NCI-H2227 (cell line): Measurements from ENCODE around the gene NEK10.
A peak's percentile ranks its signal among the peaks of the same experiment; 100 is the strongest.

ENCODE experiments used
- DNase-seq: peaks from one replicate; lab custom pipeline; 2025; ENCODE audit not compliant: unreplicated experiment; lab: John Stamatoyannopoulos, UW

The NEK10 gene

GRCh38 chr3:27184261-27184660 is 184.9 kb downstream of the NEK10 start:
- DNase-seq = no peak

- no peak for DNase-seq
These were observed 192.9 kb downstream of the NEK10 start for GRCh38 chr3:27176256-27176655.

- no peak for DNase-seq
These were observed 194.7 kb downstream of the NEK10 start for GRCh38 chr3:27174530-27174929.

GRCh38 chr3:27171113-27171512 is 198.1 kb downstream of the NEK10 start:
- DNase-seq = no peak

GRCh38 chr3:27166888-27167287 is 202.3 kb downstream of the NEK10 start:
- no peak for DNase-seq

GRCh38 chr3:27165321-27165721 is 203.9 kb downstream of the NEK10 start:
- DNase-seq = no peak

GRCh38 chr3:27160779-27161287 is 208.3 kb downstream of the NEK10 start:
- DNase-seq = no peak

GRCh38 chr3:27160146-27160545 is 209.0 kb downstream of the NEK10 start:
- DNase-seq = no peak

GRCh38 chr3:27147215-27147614 is 222.0 kb downstream of the NEK10 start:
- no peak for DNase-seq

- DNase-seq = no peak
These were observed 222.4 kb downstream of the NEK10 start for GRCh38 chr3:27146786-27147185.

GRCh38 chr3:27145719-27146118 is 223.5 kb downstream of the NEK10 start:
- DNase-seq = no peak

- DNase-seq = no peak
These were observed 227.5 kb downstream of the NEK10 start for GRCh38 chr3:27141668-27142067.

- no peak for DNase-seq
These were observed 230.6 kb downstream of the NEK10 start for GRCh38 chr3:27138562-27138961.

GRCh38 chr3:27138005-27138404 is 231.2 kb downstream of the NEK10 start:
- no peak for DNase-seq

- DNase-seq = peak; percentile 0
These were observed 234.9 kb downstream of the NEK10 start for GRCh38 chr3:27134171-27134796.

GRCh38 chr3:27133060-27133459 is 236.1 kb downstream of the NEK10 start:
- no peak for DNase-seq

GRCh38 chr3:27130796-27131195 is 238.4 kb downstream of the NEK10 start:
- DNase-seq = no peak

- no peak for DNase-seq
These were observed 241.3 kb downstream of the NEK10 start for GRCh38 chr3:27127879-27128278.

- no peak for DNase-seq
These were observed 242.0 kb downstream of the NEK10 start for GRCh38 chr3:27127195-27127594.

- DNase-seq = no peak
These were observed 243.2 kb downstream of the NEK10 start for GRCh38 chr3:27125821-27126501.

GRCh38 chr3:27119639-27120038 is 249.5 kb downstream of the NEK10 start:
- DNase-seq = no peak

- DNase-seq = no peak
These were observed 253.8 kb downstream of the NEK10 start for GRCh38 chr3:27115352-27115751.

GRCh38 chr3:27114684-27115083 is 254.5 kb downstream of the NEK10 start:
- DNase-seq = no peak
